ENCODE data around the gene GOLGA2.

DNA sequence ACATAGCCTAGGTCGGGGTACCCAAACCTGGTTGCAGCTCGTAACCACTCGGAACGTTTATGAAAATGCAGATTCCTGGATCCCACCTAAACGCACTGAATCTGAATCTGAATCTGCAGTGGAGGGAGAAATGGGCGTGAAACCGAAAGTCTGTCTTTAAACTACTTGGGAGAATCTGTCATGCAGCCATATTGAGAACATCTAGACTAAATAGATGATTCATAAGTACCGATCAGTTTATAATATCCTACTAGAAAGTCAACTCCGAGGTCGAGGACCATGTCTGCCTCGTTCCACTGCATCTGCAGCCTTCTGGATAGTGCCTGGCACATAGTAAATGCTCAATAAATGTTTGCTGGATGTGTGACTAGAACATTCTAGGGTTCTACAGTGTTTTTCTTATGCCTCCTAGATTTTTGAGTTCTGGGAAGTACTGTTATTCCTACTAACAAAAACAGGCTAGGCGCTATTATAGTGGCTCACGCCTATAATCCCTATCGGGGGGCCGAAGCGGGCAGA lies 47.5 kb upstream of the GOLGA2 start:
- TF ChIP-seq, protein P1, sequence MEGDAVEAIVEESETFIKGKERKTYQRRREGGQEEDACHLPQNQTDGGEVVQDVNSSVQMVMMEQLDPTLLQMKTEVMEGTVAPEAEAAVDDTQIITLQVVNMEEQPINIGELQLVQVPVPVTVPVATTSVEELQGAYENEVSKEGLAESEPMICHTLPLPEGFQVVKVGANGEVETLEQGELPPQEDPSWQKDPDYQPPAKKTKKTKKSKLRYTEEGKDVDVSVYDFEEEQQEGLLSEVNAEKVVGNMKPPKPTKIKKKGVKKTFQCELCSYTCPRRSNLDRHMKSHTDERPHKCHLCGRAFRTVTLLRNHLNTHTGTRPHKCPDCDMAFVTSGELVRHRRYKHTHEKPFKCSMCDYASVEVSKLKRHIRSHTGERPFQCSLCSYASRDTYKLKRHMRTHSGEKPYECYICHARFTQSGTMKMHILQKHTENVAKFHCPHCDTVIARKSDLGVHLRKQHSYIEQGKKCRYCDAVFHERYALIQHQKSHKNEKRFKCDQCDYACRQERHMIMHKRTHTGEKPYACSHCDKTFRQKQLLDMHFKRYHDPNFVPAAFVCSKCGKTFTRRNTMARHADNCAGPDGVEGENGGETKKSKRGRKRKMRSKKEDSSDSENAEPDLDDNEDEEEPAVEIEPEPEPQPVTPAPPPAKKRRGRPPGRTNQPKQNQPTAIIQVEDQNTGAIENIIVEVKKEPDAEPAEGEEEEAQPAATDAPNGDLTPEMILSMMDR (IDR thresholded peaks at IDR 0.05), result no peak
- TF ChIP-seq POLR2AphosphoS5 (IDR thresholded peaks at IDR 0.05), result no peak
- no peak for TF ChIP-seq POLR2A (IDR thresholded peaks at IDR 0.05)
